Measurements from ENCODE around the gene F2RL1.
"Not testable (repeated sequence)": the region's sequence is repeated elsewhere in the genome, so short reads cannot be mapped to it uniquely, and the experiment has no call there.

The F2RL1 gene, protein sequence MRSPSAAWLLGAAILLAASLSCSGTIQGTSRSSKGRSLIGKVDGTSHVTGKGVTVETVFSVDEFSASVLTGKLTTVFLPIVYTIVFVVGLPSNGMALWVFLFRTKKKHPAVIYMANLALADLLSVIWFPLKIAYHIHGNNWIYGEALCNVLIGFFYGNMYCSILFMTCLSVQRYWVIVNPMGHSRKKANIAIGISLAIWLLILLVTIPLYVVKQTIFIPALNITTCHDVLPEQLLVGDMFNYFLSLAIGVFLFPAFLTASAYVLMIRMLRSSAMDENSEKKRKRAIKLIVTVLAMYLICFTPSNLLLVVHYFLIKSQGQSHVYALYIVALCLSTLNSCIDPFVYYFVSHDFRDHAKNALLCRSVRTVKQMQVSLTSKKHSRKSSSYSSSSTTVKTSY

DNA sequence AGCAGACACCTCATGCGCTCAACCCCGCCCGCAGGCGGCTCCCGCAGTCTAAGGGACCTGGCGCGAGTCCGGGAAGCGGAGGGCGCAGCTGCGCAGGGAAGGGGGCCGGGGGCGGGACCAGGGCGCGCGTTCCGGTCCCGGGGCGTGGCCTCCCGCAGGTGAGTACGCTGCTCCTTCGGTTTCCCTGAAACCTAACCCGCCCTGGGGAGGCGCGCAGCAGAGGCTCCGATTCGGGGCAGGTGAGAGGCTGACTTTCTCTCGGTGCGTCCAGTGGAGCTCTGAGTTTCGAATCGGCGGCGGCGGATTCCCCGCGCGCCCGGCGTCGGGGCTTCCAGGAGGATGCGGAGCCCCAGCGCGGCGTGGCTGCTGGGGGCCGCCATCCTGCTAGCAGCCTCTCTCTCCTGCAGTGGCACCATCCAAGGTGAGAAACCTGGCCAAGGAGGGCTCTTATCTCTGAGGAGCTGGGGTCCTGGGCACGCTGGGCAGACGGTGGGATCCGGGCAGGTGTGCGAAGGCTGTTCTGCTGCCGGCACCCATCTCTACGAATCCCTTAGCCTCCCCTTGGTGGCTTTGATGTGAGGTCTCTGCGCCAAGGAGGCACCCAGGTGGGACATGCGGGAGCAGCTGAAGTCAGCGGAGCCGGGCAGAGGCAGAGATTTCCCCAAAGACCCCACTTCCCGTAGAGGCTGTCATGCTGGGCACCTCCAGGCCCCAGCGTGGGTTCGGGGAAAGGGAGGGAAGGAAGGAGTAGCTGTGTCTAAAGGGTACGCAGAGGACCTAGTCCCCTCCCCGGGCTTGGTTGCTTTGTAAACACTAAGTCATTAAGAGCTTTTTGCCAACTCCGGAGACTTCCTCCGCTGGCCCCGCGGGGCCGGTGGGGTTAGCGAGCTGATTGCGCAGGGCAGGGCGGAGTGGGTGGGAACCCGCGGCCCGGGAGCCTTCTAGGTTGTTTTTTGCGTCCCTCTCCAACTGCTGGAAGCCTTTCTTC, at the start of gene F2RL1:
TSS of gene F2RL1 (plus strand) at position 187 of the 988 bp plus-strand sequence. CDS start at position 340, 153 bp downstream.
- DNase-seq (ENCODE audit: low read depth): peak; percentile 15

DNA sequence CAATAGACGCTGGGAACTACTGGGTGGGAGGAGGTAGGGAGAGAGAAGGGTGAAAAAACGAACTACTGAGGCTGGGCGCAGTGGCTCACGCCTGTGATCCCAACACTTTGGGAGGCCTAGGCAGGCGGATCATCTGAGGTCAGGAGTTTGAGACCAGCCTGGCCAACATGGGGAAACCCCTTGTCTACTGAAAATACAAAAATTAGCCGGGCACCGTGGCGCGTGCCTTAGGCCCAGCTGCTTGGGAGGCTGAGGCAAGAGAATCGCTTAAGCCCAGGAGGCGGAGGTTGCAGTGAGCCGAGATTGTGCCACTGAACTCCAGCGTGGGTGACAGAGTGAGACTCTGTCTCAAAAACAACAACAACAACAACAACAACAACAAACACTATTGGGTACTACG, 47.8 kb upstream of the F2RL1 start:
- DNase-seq (ENCODE audit: low read depth): not testable (repeated sequence)

DNA sequence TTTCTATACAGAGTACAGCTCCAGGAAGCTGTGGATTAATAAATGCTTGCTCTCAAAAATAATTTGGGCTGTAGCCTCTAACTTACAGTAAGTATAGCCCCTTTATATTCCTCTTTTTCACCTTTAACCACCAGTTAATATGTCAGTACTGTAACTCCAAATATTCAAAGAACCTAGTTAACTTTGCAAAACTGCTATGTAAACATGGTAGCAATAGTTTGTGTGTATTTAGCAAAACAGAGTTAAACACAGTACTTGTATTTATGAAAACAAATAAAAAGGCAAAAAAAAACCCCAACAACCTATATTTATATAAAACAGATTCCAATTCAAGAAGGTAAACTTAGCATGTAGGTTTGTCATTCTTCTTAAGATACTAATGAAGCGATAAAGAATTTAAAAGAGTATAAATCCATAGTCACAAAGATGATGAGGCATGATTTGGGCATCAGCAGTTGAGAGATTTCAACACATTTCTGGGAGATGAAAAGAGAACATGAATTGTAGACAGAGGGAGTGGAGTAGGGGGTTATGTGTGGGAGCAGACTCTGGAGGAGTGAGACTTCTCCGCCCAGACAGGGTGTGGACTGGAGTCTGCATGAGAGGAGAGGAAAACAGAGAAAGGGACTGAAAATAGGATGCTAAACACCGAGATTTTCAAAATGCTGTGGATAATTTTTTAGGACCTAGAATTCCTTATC, 47.0 kb upstream of the F2RL1 start:
- no peak for DNase-seq (ENCODE audit: low read depth)

DNA sequence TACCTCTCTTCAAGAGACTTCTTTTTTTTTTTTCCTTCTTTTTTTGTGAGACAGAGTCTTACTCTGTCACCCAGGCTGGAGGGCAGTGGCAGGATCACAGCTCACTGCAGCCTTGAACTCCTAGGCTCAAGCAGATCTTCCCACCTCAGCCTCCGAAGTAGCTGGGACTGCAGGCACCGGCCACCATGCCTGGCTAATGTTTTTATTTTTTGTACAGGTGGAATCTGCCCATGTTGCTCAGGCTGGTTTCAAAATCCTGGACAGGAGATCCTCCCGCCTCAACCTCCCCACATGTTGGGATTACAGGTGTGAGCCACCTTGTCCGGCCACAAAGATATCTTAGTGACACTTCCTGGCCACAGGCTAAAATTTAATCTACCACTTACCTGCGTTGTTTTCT, 42.9 kb upstream of the F2RL1 start:
- no peak for DNase-seq (ENCODE audit: low read depth)

DNA sequence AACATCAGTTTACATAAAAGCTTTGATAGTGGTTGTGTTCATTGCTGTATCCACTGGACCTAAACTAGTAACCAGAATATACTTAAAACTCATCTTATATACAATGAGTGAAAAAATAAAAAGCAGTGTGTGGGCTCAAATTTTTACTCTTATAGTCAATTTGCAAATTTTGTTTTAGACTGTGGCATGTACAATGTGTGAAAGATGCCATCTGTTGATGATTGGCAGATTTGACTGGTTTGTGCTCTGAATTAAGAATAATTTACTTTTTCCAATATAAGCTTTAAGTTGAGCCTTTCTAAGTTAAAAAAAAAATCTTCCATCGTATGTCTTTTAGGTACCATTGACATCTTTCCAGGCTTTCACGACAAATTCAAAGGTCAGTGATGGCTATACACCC, 42.4 kb upstream of the F2RL1 start:
- DNase-seq (ENCODE audit: low read depth): no peak

DNA sequence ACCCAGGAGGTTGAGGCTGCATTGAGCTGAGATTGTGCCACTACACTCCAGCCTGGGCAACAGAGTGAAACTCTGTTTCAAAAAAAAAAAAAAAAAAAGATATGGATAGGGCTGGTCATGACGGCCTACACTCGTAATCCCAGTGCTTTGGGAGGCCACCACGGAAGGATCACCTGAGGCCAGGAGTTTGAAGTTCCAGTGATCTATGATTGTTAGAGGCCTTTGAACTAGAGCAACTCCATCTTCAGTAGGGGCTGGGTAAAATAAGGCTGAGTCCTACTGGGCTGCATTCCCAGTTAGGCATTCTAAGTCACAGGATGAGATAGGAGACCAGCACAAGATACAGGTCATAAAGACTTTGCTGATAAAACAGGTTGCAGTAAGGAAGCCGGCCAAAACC, 38.2 kb upstream of the F2RL1 start:
- DNase-seq (ENCODE audit: low read depth): not testable (repeated sequence)

DNA sequence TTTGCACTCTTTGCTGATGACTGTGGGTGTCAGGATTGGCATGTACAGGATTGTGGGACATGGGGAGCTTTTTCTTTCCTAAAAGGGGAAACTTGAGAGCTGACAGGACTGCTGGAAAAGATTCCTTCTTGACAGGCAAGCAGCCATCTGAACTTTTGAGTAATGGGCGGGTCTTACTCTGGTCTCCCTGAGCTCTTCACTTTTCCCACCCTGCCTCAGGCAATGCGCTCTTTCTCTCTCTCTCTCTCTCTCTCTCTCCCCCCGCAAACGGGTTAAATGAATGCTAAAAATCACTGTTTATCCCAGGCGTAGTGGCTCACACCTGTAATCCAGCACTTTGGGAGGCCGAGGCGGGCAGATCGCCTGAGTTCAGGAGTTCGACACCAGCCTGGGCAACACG, 37.1 kb upstream of the F2RL1 start:
- DNase-seq (ENCODE audit: low read depth): no peak

DNA sequence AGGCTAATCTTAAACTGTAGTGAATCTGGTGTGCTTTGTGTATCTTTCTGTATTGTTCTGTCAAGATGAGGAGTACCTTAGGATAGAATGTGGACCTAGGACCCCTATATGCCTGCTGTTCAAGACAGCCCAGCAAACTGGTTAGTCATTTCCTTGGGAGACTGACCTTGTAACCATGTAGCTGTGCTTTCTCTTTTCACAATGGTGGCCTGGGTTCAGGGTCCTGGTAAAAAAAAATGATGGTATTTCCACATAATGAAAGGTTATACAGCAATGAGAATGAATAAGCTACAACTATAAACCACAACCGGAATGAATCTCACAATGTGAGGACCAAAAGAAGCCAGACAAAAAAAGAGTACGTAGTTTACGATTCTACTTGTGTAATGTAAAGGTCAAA, 36.4 kb upstream of the F2RL1 start:
- no peak for DNase-seq (ENCODE audit: low read depth)

DNA sequence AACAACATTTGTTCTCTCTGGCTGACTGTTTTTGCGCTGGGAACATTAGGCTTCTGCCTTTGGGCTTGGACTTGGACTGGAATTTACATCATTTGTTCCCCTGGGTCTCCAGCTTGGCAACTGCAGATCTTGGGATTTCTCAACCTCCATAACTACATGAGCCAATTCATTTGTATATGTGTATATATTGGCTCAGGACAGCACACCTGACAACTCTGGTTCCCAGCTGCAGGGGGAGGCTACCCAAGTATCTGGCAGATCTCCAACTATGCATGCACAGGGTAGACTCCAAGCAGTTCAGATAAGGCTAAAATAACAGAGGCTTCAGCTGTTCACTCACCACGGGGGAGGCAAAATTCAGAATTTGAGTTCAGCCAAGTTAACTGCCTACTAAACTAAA, 31.6 kb upstream of the F2RL1 start:
- no peak for DNase-seq (ENCODE audit: low read depth)

DNA sequence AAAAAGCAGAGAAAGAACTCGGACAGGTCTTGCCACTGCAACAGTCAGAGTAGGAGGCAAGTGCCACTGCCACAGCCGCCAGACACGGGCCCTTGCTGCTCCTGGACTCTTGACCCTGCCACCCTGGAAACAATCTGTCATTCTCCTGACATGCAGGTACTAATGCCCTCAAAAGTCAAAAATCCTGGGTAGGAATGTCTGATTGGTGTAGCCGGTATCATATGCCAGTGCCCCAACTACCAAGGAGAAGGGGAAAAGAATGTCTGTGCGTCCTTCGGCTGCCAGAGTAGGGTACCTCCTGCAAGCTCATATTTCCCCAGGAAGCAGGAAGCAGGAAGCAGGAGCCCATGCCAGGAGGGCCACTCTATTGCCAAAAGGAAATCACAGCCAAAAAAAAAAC, 30.5 kb upstream of the F2RL1 start:
- no peak for DNase-seq (ENCODE audit: low read depth)

DNA sequence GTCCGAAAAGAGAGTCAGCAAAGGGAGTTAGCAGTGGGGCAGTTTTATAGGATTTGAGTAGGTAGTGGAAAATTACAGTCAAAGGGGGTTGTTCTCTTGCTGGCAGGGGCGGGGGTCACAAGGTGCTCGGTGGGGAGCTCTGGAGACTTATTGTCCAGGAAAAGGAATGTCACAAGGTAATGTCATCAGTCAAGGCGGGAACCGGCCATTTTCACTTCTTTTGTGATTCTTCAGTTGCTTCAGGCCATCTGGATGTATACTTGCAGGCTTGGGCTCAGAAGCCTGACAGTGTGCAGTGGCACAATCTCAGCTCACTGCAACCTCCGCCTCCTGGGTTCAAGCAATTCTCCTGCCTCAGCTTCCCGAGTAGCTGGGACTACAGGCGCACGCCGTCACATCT, 29.6 kb upstream of the F2RL1 start:
- not testable (repeated sequence) for DNase-seq (ENCODE audit: low read depth)

DNA sequence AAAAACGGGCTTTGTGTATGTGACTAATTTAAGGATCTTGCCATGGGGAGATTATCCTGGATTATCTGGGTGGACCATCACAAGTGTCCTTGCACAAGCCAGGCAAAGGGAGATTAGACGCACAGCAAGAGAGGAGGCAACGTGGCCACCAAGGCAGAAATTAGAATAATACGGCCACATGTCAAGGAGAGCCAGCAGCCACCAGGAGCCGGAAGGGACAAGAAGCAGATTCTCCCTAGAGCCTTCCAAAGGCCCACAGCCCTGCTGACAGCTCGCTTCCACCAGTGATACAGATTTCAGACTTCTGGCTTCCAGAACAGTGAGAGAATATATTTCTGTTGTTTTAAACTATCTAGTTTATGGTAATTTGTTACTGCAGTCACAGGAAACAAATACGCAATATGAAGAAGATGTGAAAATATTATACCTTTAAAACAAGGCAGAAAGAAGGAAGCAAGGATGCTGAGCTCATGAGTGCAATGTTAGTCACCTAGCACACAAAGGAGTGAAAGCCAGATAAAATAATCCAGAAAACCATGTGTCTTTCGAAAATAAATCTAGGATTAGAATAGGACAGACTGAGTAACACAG, 28.7 kb upstream of the F2RL1 start:
- no peak for DNase-seq (ENCODE audit: low read depth)

DNA sequence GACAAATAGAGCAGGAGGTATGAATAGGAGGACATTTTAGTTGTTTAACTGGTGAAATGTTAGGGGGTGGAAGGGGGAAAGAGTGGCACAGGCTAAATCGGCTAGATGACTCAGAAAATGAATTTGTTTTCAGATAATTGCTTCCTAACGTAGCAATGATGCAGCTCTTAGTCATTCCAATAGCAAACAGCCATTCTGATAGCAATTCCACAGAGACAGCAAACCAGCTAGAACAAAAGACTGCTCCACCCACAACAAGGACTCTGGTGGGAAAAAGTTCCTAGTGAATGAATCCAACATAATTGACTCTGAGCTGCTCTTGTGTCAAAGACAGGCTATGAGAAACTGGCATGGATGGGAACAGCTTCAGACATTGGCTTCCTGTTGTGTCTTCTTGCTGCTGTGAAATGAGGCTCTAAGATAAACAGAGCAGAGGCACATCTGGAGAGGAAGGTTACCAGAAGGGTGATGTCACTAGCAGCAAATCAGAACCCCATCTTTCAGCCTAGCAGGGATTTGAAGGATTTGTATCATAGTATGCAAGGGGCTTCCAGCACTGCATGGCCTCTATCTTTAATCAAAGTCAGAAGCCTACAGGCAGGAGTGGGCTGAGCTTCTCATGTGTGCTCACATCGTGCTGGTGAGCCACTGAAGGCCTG, 28.1 kb upstream of the F2RL1 start:
- no peak for DNase-seq (ENCODE audit: low read depth)

DNA sequence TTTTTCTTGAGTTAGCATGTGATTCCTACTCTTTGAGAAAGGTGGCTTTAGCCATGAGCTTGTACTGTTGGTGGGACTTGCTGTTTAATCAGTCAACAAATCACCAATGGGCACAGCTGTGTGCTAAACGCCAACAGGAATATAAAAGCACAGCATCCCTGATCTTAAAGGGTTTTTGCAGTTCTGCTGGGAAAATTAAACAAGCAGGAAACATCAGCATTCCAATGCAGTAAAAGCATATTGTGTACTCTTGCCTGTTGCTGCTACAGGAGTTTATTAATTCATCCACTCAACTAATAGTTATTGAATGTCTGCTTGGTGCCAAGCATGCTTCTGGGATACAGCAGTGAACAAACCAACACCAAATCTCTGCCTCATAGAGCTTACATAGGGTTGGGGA, 27.4 kb upstream of the F2RL1 start:
- DNase-seq (ENCODE audit: low read depth): no peak

DNA sequence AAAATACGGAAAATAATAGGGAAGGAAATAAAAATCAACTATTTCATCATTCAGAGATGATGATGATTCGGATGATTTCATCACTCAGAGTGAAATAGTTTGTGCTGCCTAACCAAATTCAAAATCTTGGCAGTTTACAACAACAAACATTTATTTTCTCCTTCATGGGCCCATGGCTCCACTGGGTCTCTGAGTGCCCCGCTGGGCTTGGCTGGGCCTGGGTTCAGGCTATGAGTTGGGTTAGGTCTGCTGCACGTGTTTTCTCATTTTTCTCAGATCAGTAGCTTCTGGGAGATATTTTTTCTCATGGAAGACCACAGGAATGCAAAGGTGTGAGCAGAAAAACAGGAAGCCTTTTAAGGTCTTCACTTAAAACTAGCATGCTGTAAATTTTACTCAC, 24.0 kb upstream of the F2RL1 start:
- no peak for DNase-seq (ENCODE audit: low read depth)

DNA sequence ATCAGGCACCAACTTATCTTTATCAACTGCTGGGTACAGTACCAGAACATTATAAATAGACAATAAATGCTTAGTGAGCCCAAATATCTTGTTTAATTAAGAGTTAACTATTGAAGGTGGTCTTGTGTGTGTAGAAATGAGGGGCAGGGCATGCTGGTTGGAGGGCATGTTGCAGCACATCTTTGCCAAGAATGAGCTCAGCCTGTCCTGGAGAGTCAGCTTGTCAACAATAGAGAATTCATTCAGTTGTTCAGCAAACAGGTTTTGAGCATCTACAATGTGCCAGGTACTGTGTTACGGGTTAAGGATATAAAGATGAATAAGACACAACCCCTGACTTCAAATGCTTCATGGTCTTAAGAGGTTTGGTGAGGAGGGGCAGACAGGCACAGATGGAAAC, 19.2 kb upstream of the F2RL1 start:
- no peak for DNase-seq (ENCODE audit: low read depth)

DNA sequence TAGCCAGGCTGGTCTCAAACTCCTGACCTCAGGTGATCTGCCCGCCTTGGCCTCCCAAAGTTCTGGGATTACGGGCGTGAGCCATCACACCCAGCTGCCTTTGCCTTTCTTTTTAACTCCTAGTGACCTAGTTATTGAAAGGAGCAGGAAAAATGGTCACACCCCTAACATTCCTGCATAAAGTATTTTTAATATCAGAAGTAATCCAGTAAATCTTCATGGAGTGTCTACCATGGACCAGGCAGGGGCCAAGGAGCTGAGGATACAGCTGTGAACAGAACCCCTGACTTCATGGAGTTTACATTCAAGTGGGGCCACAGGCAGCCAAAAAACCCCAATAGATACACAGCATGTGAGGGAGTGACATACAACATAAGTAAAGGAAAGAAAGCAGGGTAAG, 18.3 kb upstream of the F2RL1 start:
- no peak for DNase-seq (ENCODE audit: low read depth)

DNA sequence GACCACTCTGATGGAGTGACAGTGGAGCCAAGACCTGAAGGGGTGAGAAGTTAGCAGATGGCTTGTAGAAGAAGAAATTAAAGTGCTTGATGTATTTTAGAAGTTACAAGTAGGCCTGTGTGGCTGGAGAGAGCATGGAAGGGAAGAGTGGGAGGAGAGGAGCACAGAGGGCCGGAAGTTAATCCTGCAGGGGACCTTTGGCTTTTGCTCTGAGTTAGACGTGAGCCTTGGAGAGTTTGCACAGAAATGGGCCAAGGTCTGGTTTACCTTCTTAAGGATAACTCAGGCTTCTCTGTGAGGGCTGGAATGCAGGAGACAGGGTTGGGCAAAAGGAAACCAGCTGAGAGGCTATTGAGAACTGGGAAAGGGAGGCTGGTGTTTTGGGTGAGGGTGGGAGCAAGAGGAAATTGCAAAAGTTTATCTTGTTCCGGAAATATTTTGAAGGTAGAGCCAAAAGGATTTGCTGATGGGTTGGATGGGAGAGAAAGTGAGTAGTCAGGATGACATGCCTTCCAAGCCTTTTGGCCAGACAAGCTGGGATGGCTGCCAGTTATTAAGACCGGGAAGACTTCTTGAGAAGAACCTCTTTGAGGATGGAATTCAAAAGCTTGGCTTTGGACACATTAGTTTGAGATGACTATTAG, 17.5 kb upstream of the F2RL1 start:
- DNase-seq (ENCODE audit: low read depth): no peak

DNA sequence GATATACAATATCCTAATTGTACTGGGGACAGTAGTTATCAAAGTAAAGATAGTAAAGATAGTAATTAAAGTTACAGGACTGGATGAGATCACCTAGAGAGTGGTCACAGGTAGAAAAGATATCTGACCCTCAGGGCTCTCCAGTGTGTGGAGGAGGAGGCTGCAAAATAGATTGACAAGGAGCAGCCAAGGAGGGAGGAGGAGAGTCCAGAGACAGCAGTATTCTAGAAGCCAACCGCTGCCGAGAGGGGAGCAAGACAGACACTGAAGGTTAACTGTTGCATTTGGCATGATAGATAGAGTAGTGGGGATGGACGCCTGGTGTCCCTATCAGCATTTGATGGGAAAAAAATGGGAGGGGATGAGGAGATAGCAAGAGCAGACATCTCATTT, 17.0 kb upstream of the F2RL1 start:
- DNase-seq (ENCODE audit: low read depth): no peak

DNA sequence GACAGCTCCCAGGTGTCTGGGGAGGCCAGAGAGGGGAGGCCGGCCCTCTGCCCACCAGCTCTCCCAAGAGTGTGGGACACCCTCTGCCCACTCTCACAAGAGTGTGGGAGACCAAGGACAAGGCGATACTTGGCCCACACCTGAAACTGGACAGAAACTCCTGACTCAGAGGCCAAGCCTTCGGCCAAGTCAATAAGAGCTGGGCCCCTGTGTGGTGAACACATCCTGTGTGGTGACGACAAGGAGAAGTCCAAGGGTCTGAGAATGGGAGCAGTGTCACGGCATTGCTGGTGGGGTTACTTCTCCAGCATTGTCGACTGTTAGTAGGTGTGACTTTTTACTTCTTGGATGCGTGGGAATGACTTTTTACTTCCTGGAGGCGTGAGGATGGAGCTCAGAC, 14.6 kb upstream of the F2RL1 start:
- no peak for DNase-seq (ENCODE audit: low read depth)
